Mesendoderm (in vitro differentiated cells): Measurements from ENCODE around the gene HSD11B1L. TPM values are rescaled to one million over a fixed set of nuclear protein-coding genes. Genes with fewer than 3 reads are reported as not detected.

Source experiments
- DNase-seq: peaks from one replicate; pipeline ENCODE4 v3.0.0; 2013
- H2AK5ac ChIP-seq: 2 replicates; pipeline ENCODE4 v1.6.1; 2013; ENCODE audit warnings: low read length, inconsistent platforms
- H2BK120ac ChIP-seq: 2 replicates; pipeline ENCODE4 v1.6.1; 2013; ENCODE audit warnings: low read depth, mild to moderate bottlenecking, low read length, moderate library complexity, mixed read lengths
- H2BK15ac ChIP-seq: replicated peaks from 2 replicates; pipeline ENCODE4 v1.6.1; 2013; ENCODE audit warnings: low read depth, mild to moderate bottlenecking, moderate library complexity
- H2BK5ac ChIP-seq: 2 replicates; pipeline ENCODE4 v1.6.1; 2013; ENCODE audit warnings: low read length, inconsistent platforms
- H3K18ac ChIP-seq: 2 replicates; pipeline ENCODE4 v1.6.1; 2013; ENCODE audit warnings: mild to moderate bottlenecking, low read length, mixed read lengths
- H3K23ac ChIP-seq: one replicate; pipeline ENCODE4 v1.6.1; 2013; ENCODE audit warnings: low read length
- H3K27ac ChIP-seq: 2 replicates; pipeline ENCODE4 v1.5.1; 2013; ENCODE audit warnings: low read depth, mild to moderate bottlenecking, inconsistent platforms, low read length, moderate library complexity
- H3K27me3 ChIP-seq: 2 replicates; pipeline ENCODE4 v1.6.1; 2013; ENCODE audit warnings: low read length, control low read depth, mild to moderate bottlenecking, inconsistent platforms; ENCODE audit not compliant: insufficient read depth, poor library complexity
- H3K36me3 ChIP-seq: 2 replicates; pipeline ENCODE4 v1.6.1; 2013; ENCODE audit warnings: low read length, inconsistent platforms; ENCODE audit not compliant: control insufficient read depth, insufficient read depth
- H3K4ac ChIP-seq: one replicate; pipeline ENCODE4 v1.6.1; 2013; ENCODE audit warnings: low read depth, mild to moderate bottlenecking, low read length, moderate library complexity
- H3K4me1 ChIP-seq: 2 replicates; pipeline ENCODE4 v1.6.1; 2013; ENCODE audit warnings: low read depth, low read length, inconsistent platforms; ENCODE audit not compliant: control insufficient read depth
- H3K4me2 ChIP-seq: 2 replicates; pipeline ENCODE4 v1.6.1; 2013; ENCODE audit warnings: low read length
- H3K4me3 ChIP-seq: 2 replicates; pipeline ENCODE4 v1.5.1; 2013; ENCODE audit warnings: mild to moderate bottlenecking, low read length
- H3K56ac ChIP-seq: one replicate; pipeline ENCODE4 v1.6.1; 2013; ENCODE audit warnings: low read length
- H3K79me1 ChIP-seq: 2 replicates; pipeline ENCODE4 v1.6.1; 2013; ENCODE audit warnings: low read length, inconsistent platforms
- H3K79me2 ChIP-seq: 2 replicates; pipeline ENCODE4 v1.6.1; 2013; ENCODE audit warnings: mild to moderate bottlenecking, low read length; ENCODE audit not compliant: control insufficient read depth, insufficient read depth
- H3K9ac ChIP-seq: 2 replicates; pipeline ENCODE4 v1.6.1; 2013; ENCODE audit warnings: low read length, inconsistent platforms
- H4K5ac ChIP-seq: one replicate; pipeline ENCODE4 v1.6.1; 2013; ENCODE audit warnings: low read length
- H4K8ac ChIP-seq: one replicate; pipeline ENCODE4 v1.6.1; 2013; ENCODE audit warnings: low read depth, mild to moderate bottlenecking, control low read depth, low read length, moderate library complexity
- WGBS: extraction: QIAGEN DNeasy Blood & Tissue Kit; methylation state at CpG from one replicate; pipeline ENCODE4 v1.1.7; 2013; ENCODE audit warnings: low lambda C conversion rate, missing lambda C conversion rate; ENCODE audit not compliant: insufficient coverage; ENCODE audit errors: extremely low coverage; 5-methylcytosine and 5-hydroxymethylcytosine counted together
- polyA plus RNA-seq, 2 experiments: library from polyadenylated mRNA; stranded (reverse); fragments of 200-250 nt; gene quantifications; one replicate each; pipeline ENCODE4 v1.2.3, GENCODE V29; 2013

The HSD11B1L gene, protein sequence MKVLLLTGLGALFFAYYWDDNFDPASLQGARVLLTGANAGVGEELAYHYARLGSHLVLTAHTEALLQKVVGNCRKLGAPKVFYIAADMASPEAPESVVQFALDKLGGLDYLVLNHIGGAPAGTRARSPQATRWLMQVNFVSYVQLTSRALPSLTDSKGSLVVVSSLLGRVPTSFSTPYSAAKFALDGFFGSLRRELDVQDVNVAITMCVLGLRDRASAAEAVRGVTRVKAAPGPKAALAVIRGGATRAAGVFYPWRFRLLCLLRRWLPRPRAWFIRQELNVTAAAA
- 1.7 TPM for polyA plus RNA-seq (2013, experiment 1 of 2)
- polyA plus RNA-seq (2013, experiment 2 of 2): 1.8 TPM

DNA sequence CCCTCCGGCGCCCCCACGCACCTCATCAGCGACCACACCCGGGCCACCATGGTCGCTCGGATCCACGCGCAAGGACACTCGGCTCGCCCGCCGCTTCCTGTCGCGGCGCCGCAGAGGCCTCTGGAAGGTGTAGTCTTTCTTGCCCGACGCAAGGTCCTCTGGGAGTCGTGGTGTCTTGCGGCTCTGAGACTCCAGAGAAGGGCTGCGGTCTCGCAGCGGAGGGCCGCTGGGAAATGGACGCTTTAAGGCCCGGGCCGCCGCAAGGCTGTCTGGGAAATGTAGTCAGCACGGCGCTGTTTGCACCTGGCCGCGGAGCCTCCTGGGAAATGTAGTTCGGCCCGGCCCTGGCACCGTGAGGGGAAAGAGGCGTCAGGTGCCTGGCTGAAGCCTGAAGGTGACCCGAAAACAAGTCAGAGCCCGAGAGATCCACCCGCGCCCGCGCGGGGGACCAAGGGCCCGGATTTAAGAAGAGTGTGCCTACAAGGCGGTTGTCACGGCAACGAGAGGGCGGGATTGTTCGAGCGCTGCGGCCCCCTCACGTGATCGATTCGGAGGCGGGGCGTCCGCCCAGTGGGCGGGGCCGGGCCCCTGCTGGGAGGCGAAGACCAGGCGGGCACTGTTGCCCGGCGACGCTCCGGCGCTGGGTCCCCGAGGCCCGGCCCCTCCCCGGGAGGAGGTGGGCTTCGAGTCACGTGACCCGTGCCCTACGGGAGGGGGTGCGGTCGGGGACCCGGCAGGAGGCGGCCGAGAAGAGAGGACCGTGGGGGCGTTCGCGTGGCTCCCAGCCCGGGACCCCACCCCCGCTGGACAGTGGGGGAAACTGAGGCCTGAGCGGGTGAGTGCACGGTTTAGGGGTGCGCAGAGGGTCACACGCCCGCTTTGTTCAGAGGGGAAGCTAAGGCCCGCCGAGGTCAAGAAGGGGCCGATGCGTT is at the start of gene HSD11B1L, which contains the start of gene MICOS13:
Gene HSD11B1L, plus strand, starts transcription at position 591 of the 932 bp plus-strand sequence. CDS start 3,806 bp downstream, outside the sequence.
Gene MICOS13, minus strand, starts transcription at position 80 of the 932 bp plus-strand sequence. Its CDS starts 30 bp downstream, at position 50.
- Histone ChIP-seq H3K27me3 (no peaks in the 10 kb centered on the region), H3K4me2 (peak within 1 kb of the TSS; percentile 67), H3K79me2 (no peaks in the 10 kb centered on the region), H3K4ac (peak within 1 kb of the TSS; percentile 31), H3K56ac (peak within 1 kb of the TSS; percentile 88), H3K79me1 (no peaks in the 10 kb centered on the region), H3K18ac (peak within 1 kb of the TSS; percentile 16), H3K9ac (peak within 1 kb of the TSS; percentile 78), H3K36me3 (no peaks in the 10 kb centered on the region), H4K8ac (no peak within 1 kb of the TSS), H3K27ac (no peak within 1 kb of the TSS), H2BK15ac (no peak within 1 kb of the TSS), H4K5ac (no peak within 1 kb of the TSS), H2BK5ac (no peak within 1 kb of the TSS), H3K4me1 (no peaks in the 10 kb centered on the region), H2BK120ac (no peak within 1 kb of the TSS), H3K23ac (no peak within 1 kb of the TSS), H2AK5ac (peak within 1 kb of the TSS; percentile 27), H3K4me3 (peak within 1 kb of the TSS; percentile 68)
- DNase-seq: peak; percentile 99
- no CpG with 5 or more reads among the region's 94 CpGs for WGBS

DNA sequence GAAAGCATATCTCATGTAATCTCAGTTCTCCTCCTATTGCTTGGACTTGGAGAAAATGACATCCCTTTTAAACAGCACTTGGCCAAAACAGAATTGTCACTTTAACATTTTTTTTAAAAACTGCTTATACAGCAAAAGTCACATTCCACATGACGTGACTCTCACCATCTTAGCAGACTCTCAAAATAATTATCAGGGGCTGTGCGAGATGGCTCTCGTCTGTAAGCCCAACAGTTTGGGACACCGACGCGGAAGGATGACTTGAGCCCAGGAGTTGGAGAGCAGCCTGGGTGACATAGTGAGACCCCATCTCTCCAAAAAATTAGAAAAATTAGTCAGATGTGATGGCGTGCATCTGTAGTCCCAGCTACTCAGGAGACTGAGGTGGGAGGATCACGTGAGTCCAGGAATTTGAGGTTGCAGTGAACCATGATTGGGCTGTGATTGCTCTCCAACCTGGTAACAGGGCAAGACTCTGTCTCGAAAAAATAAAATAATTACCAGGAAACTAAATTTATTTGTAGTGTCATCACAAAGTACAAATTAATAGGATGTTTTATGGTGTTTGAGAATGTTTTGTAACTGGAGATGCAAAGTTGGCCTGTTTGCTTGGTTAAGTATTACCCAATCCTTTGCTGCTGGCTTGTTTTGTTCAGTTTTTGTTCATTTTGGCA is 49.1 kb upstream of the HSD11B1L start:
- Histone ChIP-seq H3K4me3 (no peak overlapping the region), H4K8ac (no peak overlapping the region), H2AK5ac (no peak overlapping the region), H3K18ac (no peak overlapping the region), H3K27me3 (no peaks in the 10 kb centered on the region), H2BK5ac (no peak overlapping the region), H2BK15ac (no peak overlapping the region), H3K79me1 (peaks cover 22% of the 10 kb centered on the region), H3K4me2 (no peak overlapping the region), H3K9ac (no peak overlapping the region), H4K5ac (no peak overlapping the region), H3K27ac (no peak overlapping the region), H3K4me1 (no peaks in the 10 kb centered on the region), H2BK120ac (no peak overlapping the region), H3K36me3 (peaks cover 4% of the 10 kb centered on the region), H3K23ac (no peak overlapping the region), H3K79me2 (peaks cover 77% of the 10 kb centered on the region), H3K56ac (no peak overlapping the region), H3K4ac (no peak overlapping the region)
- no CpG with 5 or more reads among the region's 9 CpGs for WGBS
- no peak for DNase-seq

DNA sequence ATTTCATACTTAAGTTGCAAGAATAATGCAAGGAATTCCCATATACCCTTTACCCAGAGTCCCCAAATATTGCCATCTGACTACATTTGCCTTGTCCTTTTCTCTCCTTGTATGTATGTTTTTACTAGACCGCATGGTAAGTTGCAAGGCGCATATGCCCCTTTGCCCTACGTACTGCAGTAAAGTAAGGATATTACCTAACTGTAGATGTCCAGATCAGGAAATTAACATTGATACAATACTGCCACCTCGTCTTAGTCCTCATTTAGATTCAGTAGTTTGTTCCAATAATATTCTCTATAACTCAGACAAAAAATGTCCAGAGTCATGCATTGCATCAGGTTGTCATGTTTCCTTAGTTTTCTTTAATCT is 48.6 kb upstream of the HSD11B1L start:
- H2AK5ac ChIP-seq: no peak overlapping the region
- no peak overlapping the region for H3K27ac ChIP-seq
- no peak overlapping the region for H3K4me2 ChIP-seq
- H3K23ac ChIP-seq: no peak overlapping the region
- no peak overlapping the region for H3K4ac ChIP-seq
- no peak overlapping the region for H3K9ac ChIP-seq
- DNase-seq: no peak
- no peak overlapping the region for H2BK120ac ChIP-seq
- peaks cover 22% of the 10 kb centered on the region for H3K79me1 ChIP-seq
- no peaks in the 10 kb centered on the region for H3K27me3 ChIP-seq
- peaks cover 75% of the 10 kb centered on the region for H3K79me2 ChIP-seq
- no peak overlapping the region for H2BK5ac ChIP-seq
- H3K56ac ChIP-seq: no peak overlapping the region
- no peaks in the 10 kb centered on the region for H3K4me1 ChIP-seq
- no CpG with 5 or more reads among the region's 4 CpGs for WGBS
- H2BK15ac ChIP-seq: no peak overlapping the region
- no peak overlapping the region for H3K4me3 ChIP-seq
- H3K18ac ChIP-seq: no peak overlapping the region
- H4K5ac ChIP-seq: no peak overlapping the region
- H4K8ac ChIP-seq: no peak overlapping the region
- H3K36me3 ChIP-seq: peaks cover 3% of the 10 kb centered on the region

DNA sequence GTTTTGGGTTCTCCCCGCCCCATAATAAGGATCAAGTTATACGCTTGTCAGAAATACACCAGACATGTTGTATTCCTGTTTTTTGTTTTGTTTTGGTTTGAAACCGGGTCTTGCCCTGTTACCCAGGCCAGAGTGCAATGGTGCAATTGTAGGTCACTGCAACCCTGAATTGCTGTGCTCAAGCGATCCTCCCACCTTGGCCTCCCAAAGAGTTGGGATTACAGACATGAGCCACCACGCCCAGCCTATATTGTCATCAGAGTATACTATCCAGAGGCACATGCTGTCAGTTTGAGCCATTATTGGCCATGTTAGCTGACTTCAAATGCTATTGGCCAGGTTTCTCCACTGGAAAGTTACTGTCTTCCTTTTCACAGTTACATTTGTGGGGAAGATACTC is 48.2 kb upstream of the HSD11B1L start:
- no peak overlapping the region for H2BK5ac ChIP-seq
- no peaks in the 10 kb centered on the region for H3K4me1 ChIP-seq
- no peak overlapping the region for H3K4me2 ChIP-seq
- H3K79me1 ChIP-seq: peaks cover 20% of the 10 kb centered on the region
- no peak overlapping the region for H2AK5ac ChIP-seq
- no peak overlapping the region for H2BK15ac ChIP-seq
- H3K56ac ChIP-seq: no peak overlapping the region
- H3K36me3 ChIP-seq: no peaks in the 10 kb centered on the region
- no peak overlapping the region for H3K27ac ChIP-seq
- H3K4ac ChIP-seq: no peak overlapping the region
- H4K5ac ChIP-seq: no peak overlapping the region
- H2BK120ac ChIP-seq: no peak overlapping the region
- no CpG with 5 or more reads among the region's 5 CpGs for WGBS
- H3K23ac ChIP-seq: no peak overlapping the region
- no peak overlapping the region for H3K18ac ChIP-seq
- no peak overlapping the region for H4K8ac ChIP-seq
- no peak for DNase-seq
- no peak overlapping the region for H3K9ac ChIP-seq
- H3K27me3 ChIP-seq: no peaks in the 10 kb centered on the region
- H3K79me2 ChIP-seq: peaks cover 75% of the 10 kb centered on the region
- no peak overlapping the region for H3K4me3 ChIP-seq

DNA sequence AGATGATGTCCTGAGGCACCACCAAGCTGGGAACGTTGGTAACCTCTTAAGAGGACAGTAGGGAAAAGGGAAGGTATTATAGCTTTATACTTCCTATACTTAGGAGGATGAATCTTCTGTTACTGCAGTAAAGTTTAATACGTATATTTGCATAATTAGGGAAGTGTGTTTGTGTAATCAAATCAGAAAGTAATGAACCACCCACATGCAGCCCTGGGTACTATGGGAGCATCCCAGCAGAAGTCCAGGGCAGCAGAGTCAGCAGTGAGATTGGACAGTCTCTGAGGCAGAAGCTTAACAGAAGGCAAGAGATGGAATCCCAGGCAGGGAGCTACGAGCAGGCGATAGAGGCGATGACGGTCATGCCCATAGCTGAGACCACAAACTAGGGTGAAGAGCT is 45.4 kb upstream of the HSD11B1L start:
- Histone ChIP-seq H3K23ac (no peak overlapping the region), H3K79me1 (peaks cover 16% of the 10 kb centered on the region), H2BK15ac (no peak overlapping the region), H3K4ac (no peak overlapping the region), H2BK120ac (no peak overlapping the region), H3K4me1 (no peaks in the 10 kb centered on the region), H3K4me2 (no peak overlapping the region), H4K8ac (no peak overlapping the region), H4K5ac (no peak overlapping the region), H3K27ac (no peak overlapping the region), H2AK5ac (no peak overlapping the region), H3K4me3 (no peak overlapping the region), H3K36me3 (no peaks in the 10 kb centered on the region), H3K18ac (no peak overlapping the region), H3K79me2 (peaks cover 67% of the 10 kb centered on the region), H2BK5ac (no peak overlapping the region), H3K27me3 (no peaks in the 10 kb centered on the region), H3K9ac (no peak overlapping the region), H3K56ac (no peak overlapping the region)
- DNase-seq: no peak
- WGBS: no CpG with 5 or more reads among the region's 6 CpGs
